ENCODE data around the gene VEGFA. TPM values are rescaled to one million over a fixed set of nuclear protein-coding genes. Genes with fewer than 3 reads are reported as not detected.

The VEGFA gene
- total and polyA plus RNA-seq, 2 of the 8 experiments (the other 6 are each of a cell fraction or from before 2014, with no cell fraction given) = 42.2 to 58.5 TPM

GRCh38 chr6:43768506-43768860, 1.5 kb upstream of the VEGFA start:
- no peak overlapping the region for H2BK5ac ChIP-seq (ENCODE audit: low read depth, low read length)
- H4K91ac ChIP-seq (replicated peaks; ENCODE audit: insufficient read length, low read length) = no peak overlapping the region
- H3K4me3 ChIP-seq (ENCODE audit: extremely low read depth in 1 of 4, insufficient read depth in 2 of 4, low read depth in 3 of 4, low read length in 4 of 4) = no peak overlapping the region
- no peak overlapping the region for H3K14ac ChIP-seq (ENCODE audit: insufficient read length)
- H3K36me3 ChIP-seq (ENCODE audit: control insufficient read depth in 2 of 4, insufficient read depth in 4 of 4, low read length in 3 of 4) = no peaks in the 10 kb centered on the region
- no peak overlapping the region for H2BK20ac ChIP-seq (ENCODE audit: low read length)
- WGBS, 2 experiments (ENCODE audit: extremely low coverage in 1 of 2, insufficient coverage in 1 of 2, insufficient read length in 1 of 2, insufficient replicate concordance in 2 of 2, low coverage in 1 of 2, low lambda C conversion rate in 2 of 2, missing lambda C conversion rate in 1 of 2) = 89% methylated on average over 1 of the region's 1 CpG; no CpG with 5 or more reads in 1 of the 2 experiments
- H3K4me2 ChIP-seq (ENCODE audit: insufficient read depth in 1 of 2, low read depth in 2 of 2, low read length in 2 of 2) = no peak overlapping the region
- H3K4me1 ChIP-seq (replicated peaks in 1 of 4; ENCODE audit: control insufficient read depth in 3 of 4, insufficient read depth in 4 of 4, low read length in 3 of 4) = peaks cover 3 to 25% (median 12%) of the 10 kb centered on the region in 4 experiments
- no peak for DNase-seq (ENCODE audit: low read depth in 1 of 2, low spot score in 2 of 2)
- H2BK12ac ChIP-seq (ENCODE audit: low read depth, low read length) = 0 out of 2 replicates have a peak overlapping the region, but pooled peaks have one; percentile 39
- no peak overlapping the region for H3K56ac ChIP-seq (replicated peaks; ENCODE audit: insufficient read length, low read depth, low read length)
- no peak overlapping the region for H2BK15ac ChIP-seq (ENCODE audit: low read length)
- H3K23me2 ChIP-seq (ENCODE audit: low read depth, low read length) = peaks cover 9% of the 10 kb centered on the region
- no peak overlapping the region for H2AK5ac ChIP-seq (ENCODE audit: low read depth, low read length)
- H3K27ac ChIP-seq (ENCODE audit: low read depth, low read length) = no peak overlapping the region
- ChIA-PET POLR2A (ENCODE audit: partially characterized antibody) (interaction anchor here (1.2 to 4.2 kb wide), 7 partner anchors 10 to 182 kb away, joined by 4 to 38 read pairs (median 14); partner anchors contain the start of gene GTPBP2), CTCF (ENCODE audit: partially characterized antibody) (interaction anchor here (0.6 to 4.6 kb wide), 60 partner anchors 9 to 313 kb away, joined by 3 to 88 read pairs (median 4); partner anchors contain the start of genes MRPS18A and RSPH9)
- peaks cover 0 to 7% (median 0%) of the 10 kb centered on the region in 4 experiments; a peak in 1 of 7 replicates for H3K27me3 ChIP-seq (replicated peaks in 1 of 4; ENCODE audit: control insufficient read depth in 3 of 4, extremely low read depth in 1 of 4, insufficient read depth in 3 of 4, low read length in 3 of 4)
- H3K9me3 ChIP-seq (ENCODE audit: insufficient read depth in 2 of 2, low read depth in 1 of 2, low read length in 1 of 2) = no peaks in the 10 kb centered on the region
- no peak overlapping the region for H4K8ac ChIP-seq (ENCODE audit: extremely low read depth, insufficient read depth, low read length)
- peaks cover 0 to under 1% of the 10 kb centered on the region in 2 experiments for H4K20me1 ChIP-seq (replicated peaks in 1 of 2; ENCODE audit: control insufficient read depth in 1 of 2, insufficient read depth in 2 of 2, low read length in 2 of 2)
- H3K18ac ChIP-seq (ENCODE audit: extremely low read depth, low read length) = no peak overlapping the region
- H2AFZ ChIP-seq (ENCODE audit: low read length) = no peak overlapping the region
- FAIRE-seq = no peak
- no peak overlapping the region for H4K5ac ChIP-seq (ENCODE audit: insufficient read length, low read depth, low read length)
- H3K79me1 ChIP-seq (ENCODE audit: low read depth, low read length) = 0 out of 2 replicates have a peak, but pooled peaks cover 2% of the 10 kb centered on the region
- no peak overlapping the region for H3K23ac ChIP-seq (ENCODE audit: insufficient read length)
- no peak overlapping the region for H2BK120ac ChIP-seq (replicated peaks; ENCODE audit: low read depth, low read length)
- H3K9ac ChIP-seq (replicated peaks in 1 of 4; ENCODE audit: extremely low read depth in 1 of 4, low read depth in 3 of 4, low read length in 3 of 4) = no peak overlapping the region
- peaks cover 0 to 29% of the 10 kb centered on the region in 2 experiments; a peak in 2 of 4 replicates for H3K79me2 ChIP-seq (ENCODE audit: control insufficient read depth in 1 of 2, insufficient read depth in 2 of 2, low read length in 2 of 2)
- H3K4ac ChIP-seq (replicated peaks; ENCODE audit: insufficient read length, low read depth, low read length) = no peak overlapping the region
- TF ChIP-seq SIN3A (conservative IDR thresholded peaks at IDR 0.05 in 1 of 2, IDR thresholded peaks at IDR 0.05 in 1 of 2; ENCODE audit: low read depth in 1 of 2, low read length in 2 of 2) = no peak
- TF ChIP-seq SP2 (IDR thresholded peaks at IDR 0.05; ENCODE audit: low read length) = no peak
- no peak for TF ChIP-seq ATF2 (IDR thresholded peaks at IDR 0.05; ENCODE audit: low read length)
- TF ChIP-seq JUND (IDR thresholded peaks at IDR 0.05; ENCODE audit: low read length) = no peak
- no peak for TF ChIP-seq POLR2A (IDR thresholded peaks at IDR 0.05; ENCODE audit: control extremely low read depth in 1 of 2, low read depth in 2 of 2, low read length in 2 of 2)
- TF ChIP-seq SIRT6 (IDR thresholded peaks at IDR 0.05; ENCODE audit: low read length) = no peak
- no peak for TF ChIP-seq SUZ12 (IDR thresholded peaks at IDR 0.05; ENCODE audit: low read length)
- TF ChIP-seq MAX (IDR thresholded peaks at IDR 0.05) = no peak
- no peak for TF ChIP-seq BACH1 (IDR thresholded peaks at IDR 0.05; ENCODE audit: low read length)
- no peak for TF ChIP-seq GABPA (IDR thresholded peaks at IDR 0.05; ENCODE audit: borderline replicate concordance, insufficient read depth, low read length)
- no peak for TF ChIP-seq CHD1 (IDR thresholded peaks at IDR 0.05; ENCODE audit: low read depth, low read length)
